ENCODE results near the gene FBXL2. TPM values are rescaled to one million over a fixed set of nuclear protein-coding genes. Genes with fewer than 3 reads are reported as not detected.
A peak's percentile ranks its signal among the peaks of the same experiment; 100 is the strongest.

The FBXL2 gene
- total RNA-seq, 6 experiments from 2014 or later = 8.1 to 12.2 (median 10.3) TPM

DNA sequence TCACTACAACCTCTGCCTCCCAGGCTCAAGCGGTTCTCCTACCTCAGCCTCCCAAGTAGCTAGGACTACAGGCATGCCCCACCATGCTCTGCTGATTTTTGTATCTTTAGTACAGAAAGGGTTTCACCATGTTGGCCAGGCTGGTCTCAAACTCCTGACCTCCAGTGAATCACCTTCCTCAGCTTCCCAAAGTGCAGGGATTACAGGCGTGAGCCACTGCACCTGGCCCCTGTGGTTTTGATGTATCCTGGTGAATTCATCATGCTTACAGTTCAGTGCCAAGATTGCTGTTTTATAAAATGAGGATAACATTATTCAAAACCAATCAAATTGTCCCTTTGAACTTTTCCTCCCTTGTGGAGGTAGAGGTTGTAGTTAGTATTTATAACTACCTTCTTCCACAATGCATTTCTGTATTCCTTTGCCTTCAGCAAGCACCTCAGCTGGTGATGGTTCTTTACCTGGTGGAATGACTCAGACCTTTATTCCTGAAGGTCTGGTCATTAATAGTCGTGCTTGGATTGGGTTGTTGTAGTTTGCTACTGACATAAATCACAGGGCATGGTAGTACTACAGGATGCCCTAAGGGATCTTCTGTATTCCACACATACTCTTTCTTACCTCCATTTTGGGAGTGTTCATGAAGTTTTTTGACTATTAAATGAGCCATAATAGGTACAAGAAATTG lies 86.0 kb downstream of the FBXL2 start:
- Mint-ChIP-seq H3K27me3 (ENCODE audit: insufficient read depth) (no peaks in the 10 kb centered on the region), H3K4me3 (no peak overlapping the region), H3K27ac (no peak overlapping the region), H3K36me3 (ENCODE audit: low read depth) (peaks cover 17% of the 10 kb centered on the region), H3K9me3 (no peaks in the 10 kb centered on the region), H3K4me1 (ENCODE audit: low read depth) (peaks cover 57% of the 10 kb centered on the region)
- TF ChIP-seq, protein P1, sequence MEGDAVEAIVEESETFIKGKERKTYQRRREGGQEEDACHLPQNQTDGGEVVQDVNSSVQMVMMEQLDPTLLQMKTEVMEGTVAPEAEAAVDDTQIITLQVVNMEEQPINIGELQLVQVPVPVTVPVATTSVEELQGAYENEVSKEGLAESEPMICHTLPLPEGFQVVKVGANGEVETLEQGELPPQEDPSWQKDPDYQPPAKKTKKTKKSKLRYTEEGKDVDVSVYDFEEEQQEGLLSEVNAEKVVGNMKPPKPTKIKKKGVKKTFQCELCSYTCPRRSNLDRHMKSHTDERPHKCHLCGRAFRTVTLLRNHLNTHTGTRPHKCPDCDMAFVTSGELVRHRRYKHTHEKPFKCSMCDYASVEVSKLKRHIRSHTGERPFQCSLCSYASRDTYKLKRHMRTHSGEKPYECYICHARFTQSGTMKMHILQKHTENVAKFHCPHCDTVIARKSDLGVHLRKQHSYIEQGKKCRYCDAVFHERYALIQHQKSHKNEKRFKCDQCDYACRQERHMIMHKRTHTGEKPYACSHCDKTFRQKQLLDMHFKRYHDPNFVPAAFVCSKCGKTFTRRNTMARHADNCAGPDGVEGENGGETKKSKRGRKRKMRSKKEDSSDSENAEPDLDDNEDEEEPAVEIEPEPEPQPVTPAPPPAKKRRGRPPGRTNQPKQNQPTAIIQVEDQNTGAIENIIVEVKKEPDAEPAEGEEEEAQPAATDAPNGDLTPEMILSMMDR (IDR thresholded peaks at IDR 0.05) = no peak
- no peak for DNase-seq

DNA sequence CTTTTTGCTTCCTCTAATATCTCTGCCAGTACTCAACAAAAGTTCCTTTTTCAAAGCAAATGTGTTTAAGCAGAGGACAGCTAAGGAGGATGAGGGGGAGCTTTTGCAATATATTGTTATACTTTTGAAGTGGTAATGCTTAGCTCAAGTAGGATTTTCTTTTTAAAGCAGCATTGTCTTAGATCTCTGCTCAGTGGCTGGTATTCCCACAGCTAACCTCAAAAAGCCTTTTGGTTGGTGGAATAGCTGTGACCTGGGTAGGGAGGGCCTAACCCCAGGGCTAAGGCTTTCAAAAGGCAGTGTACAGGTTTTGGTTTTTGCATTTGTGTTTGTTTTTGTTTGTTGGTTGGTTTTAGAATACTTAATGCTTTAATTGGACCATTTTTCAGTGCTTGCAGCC lies 86.8 kb downstream of the FBXL2 start:
- no peaks in the 10 kb centered on the region for H3K9me3 Mint-ChIP-seq
- peaks cover 52% of the 10 kb centered on the region for H3K4me1 Mint-ChIP-seq (ENCODE audit: low read depth)
- peaks cover 17% of the 10 kb centered on the region for H3K36me3 Mint-ChIP-seq (ENCODE audit: low read depth)
- H3K4me3 Mint-ChIP-seq = no peak overlapping the region
- TF ChIP-seq, protein P1 (IDR thresholded peaks at IDR 0.05) = no peak
- H3K27ac Mint-ChIP-seq = no peak overlapping the region
- DNase-seq = no peak
- H3K27me3 Mint-ChIP-seq (ENCODE audit: insufficient read depth) = no peaks in the 10 kb centered on the region

DNA sequence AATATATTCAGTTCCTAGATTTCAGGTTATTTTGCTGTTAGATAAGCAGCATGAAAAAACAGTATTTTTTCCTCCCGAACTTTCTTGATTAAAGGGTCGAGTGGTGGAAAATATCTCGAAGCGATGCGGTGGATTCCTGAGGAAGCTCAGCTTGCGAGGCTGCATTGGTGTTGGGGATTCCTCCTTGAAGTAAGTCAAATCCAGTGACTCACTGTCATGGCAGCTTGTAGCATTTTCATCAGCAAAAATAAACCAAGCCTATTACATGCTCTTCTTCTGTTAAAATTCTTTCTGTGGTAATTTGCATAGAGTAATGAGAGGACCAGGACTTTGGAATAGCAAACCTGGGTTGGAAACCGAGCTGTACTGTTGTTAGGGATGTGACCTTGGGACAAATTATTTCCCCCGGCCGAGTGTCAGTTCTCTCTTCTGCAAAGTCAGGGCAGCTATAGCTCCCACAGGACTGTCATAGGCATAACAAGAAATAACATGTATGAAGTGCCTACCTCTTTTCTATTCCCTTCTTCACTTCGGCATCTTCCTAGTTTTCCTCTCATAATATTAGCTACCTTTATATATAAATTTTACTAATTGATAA lies 87.4 kb downstream of the FBXL2 start:
- H3K4me3 Mint-ChIP-seq = no peak overlapping the region
- no peaks in the 10 kb centered on the region for H3K9me3 Mint-ChIP-seq
- peaks cover 46% of the 10 kb centered on the region for H3K4me1 Mint-ChIP-seq (ENCODE audit: low read depth)
- H3K27me3 Mint-ChIP-seq (ENCODE audit: insufficient read depth) = no peaks in the 10 kb centered on the region
- peak overlapping the region; percentile 74; the same call in 1 of the 2 replicates for H3K27ac Mint-ChIP-seq
- H3K36me3 Mint-ChIP-seq (ENCODE audit: low read depth) = peaks cover 17% of the 10 kb centered on the region
- TF ChIP-seq, protein P1 (IDR thresholded peaks at IDR 0.05) = no peak
- DNase-seq = peak; percentile 37

DNA sequence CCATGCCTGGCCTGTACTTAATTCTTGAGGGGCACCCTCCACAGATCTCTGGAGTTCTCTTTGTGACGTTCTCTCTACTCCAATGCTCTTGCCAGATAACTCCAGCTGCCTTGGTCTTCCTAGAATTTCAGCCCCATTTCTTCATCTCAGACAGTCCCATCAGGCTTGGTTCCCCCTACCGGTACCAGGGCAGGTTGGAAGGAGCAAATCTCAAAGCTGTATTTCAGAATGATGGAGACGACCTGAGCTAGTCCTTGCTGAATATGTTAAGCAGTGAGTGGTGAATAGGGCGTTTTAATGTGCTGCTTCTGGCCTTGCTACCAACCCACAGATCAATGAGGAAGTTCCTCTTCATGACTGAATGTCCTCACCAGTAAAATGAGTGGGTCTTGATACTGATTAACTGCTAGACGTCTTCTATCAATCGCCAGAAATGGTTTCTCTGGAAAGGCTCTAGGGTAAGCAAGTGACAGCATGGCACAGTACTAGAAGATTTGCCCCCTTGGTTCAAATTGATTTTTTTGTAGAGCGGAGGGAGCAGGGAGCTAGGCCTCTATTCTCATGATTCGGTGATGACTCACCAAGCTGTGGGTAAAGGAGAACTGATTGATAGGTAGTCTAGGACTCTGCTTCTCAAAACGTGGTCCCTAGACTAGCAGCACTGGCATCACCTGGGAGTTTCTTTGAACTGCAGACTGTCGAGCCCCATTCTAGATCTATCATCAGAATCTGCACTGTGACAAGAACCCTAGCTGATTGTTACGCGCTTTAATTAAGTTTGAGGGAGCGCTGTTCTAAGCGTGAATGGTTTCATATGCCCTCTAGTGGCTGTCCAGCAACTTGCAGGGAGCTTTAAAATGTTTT lies 95.2 kb downstream of the FBXL2 start:
- no peak for DNase-seq
- Mint-ChIP-seq H3K4me1 (ENCODE audit: low read depth) (peaks cover 23% of the 10 kb centered on the region), H3K9me3 (no peaks in the 10 kb centered on the region), H3K27ac (0 out of 2 replicates have a peak overlapping the region, but pooled peaks have one; percentile 4), H3K27me3 (ENCODE audit: insufficient read depth) (no peaks in the 10 kb centered on the region; the same call in 1 of the 2 replicates), H3K36me3 (ENCODE audit: low read depth) (peaks cover 32% of the 10 kb centered on the region), H3K4me3 (no peak overlapping the region)
- TF ChIP-seq, protein P1 (IDR thresholded peaks at IDR 0.05) = peak; percentile 96

DNA sequence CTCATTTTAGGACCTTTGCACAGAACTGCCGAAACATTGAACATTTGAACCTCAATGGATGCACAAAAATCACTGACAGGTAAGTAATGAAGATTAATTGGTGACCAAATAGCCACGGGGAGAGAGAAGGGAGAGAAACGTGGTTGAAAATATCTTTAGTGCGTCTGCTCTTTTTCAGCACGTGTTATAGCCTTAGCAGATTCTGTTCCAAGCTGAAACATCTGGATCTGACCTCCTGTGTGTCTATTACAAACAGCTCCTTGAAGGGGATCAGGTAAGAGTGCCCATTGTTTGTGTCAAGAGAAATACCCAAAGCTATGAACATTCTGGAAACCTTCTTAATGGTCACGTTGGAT lies 95.8 kb downstream of the FBXL2 start:
- Mint-ChIP-seq H3K36me3 (ENCODE audit: low read depth) (peaks cover 32% of the 10 kb centered on the region), H3K4me3 (no peak overlapping the region), H3K4me1 (ENCODE audit: low read depth) (peaks cover 25% of the 10 kb centered on the region), H3K9me3 (no peaks in the 10 kb centered on the region), H3K27ac (no peak overlapping the region), H3K27me3 (ENCODE audit: insufficient read depth) (peaks cover 2% of the 10 kb centered on the region)
- TF ChIP-seq, protein P1 (IDR thresholded peaks at IDR 0.05) = no peak; the same call in none of the 2 replicates
- DNase-seq = no peak

Data from HFFc6 (cell line).